HG03571 (cell line): ENCODE data around the gene ARHGAP42.

Source experiments
- ATAC-seq: cut with Tn5 transposase; IDR thresholded peaks from one replicate; pipeline ENCODE4 v1.9.1; 2021; ENCODE audit not compliant: unreplicated experiment

The ARHGAP42 gene

GRCh38 chr11:100948936-100949335 is 261.8 kb downstream of the ARHGAP42 start:
- ATAC-seq, result no peak

- no peak for ATAC-seq
Measured at GRCh38 chr11:100949443-100949842, 262.4 kb downstream of the ARHGAP42 start.

DNA sequence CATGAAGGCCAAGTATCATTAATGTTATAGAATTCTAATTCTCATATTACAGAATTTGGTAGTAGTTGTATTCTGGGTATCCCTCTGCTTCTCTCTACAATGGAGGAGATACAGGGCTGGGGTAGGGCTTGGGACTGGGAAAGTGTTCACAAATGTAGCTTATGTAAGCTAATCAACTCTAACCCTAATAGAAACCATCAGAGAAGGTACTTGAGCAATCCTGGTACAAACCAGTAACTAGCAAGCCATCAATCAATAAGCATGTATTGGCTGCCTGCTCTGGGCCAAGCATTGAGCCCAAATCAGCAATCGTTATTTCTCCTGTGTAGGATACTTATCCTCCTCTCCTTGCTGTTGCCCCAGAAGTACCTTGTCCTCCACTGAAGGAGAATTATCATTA is 268.2 kb downstream of the ARHGAP42 start:
- no peak for ATAC-seq

DNA sequence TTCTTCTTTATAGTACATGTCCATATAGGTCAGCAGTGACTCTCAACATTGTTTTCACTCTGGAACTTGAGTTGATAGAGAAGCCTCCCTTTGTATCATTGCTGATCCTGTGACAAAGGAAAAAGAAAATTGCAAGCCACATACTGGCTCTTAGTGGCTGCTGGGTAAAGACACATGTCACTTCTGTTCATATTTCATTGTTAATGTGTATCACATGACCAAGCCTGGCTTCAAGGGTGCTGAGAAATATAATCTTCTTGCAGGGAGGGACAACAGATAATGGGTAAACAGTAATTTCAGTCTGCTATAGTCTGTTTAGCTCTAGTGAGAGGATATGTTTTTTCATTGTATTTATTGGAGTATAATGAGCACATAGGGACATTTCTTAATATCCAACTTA is 269.3 kb downstream of the ARHGAP42 start:
- ATAC-seq, result no peak

- ATAC-seq, result no peak
Measured at GRCh38 chr11:100957499-100957898, 270.4 kb downstream of the ARHGAP42 start.

DNA sequence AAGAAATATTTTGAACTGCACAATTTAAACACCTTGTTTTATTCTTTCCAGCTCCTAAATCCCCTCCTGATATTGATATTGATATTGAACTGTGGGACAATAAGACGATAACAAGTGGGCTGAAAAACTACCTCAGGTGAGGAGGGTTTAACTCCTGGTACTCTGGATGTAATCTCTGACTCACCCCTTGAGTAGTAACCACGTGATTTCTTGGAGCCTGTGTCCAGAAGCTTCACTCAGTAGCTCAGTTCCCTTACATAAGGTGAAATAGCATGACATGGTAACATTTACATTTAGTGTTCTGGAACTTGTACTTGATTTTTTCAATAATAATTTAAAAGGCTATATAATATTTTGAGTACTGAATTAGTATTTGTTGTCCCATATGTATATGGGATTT is 274.5 kb downstream of the ARHGAP42 start:
- no peak for ATAC-seq

- ATAC-seq, result no peak
Measured at GRCh38 chr11:100963375-100963774, 276.3 kb downstream of the ARHGAP42 start.

- ATAC-seq, result no peak
Measured at GRCh38 chr11:100964435-100964834, 277.3 kb downstream of the ARHGAP42 start.

DNA sequence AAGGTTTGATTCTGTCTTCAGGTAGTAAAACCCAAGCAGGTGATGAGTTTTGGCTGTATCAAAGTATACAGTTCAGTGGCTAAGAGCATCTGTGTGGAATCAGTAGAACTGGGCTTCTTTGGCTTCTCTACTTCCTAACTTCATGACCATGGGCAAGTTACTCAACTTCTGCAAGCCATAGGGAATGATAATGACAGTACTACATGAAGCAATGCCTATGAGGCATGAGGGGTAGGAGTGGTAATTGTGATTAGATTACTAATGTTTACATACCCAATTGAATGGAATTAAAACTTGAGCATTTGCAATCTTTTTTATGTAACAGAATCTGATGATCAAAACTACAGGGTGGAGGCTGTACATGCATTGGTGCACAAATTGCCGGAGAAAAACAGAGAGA is 278.3 kb downstream of the ARHGAP42 start:
- no peak for ATAC-seq

GRCh38 chr11:100966366-100966765 is 279.3 kb downstream of the ARHGAP42 start:
- no peak for ATAC-seq

DNA sequence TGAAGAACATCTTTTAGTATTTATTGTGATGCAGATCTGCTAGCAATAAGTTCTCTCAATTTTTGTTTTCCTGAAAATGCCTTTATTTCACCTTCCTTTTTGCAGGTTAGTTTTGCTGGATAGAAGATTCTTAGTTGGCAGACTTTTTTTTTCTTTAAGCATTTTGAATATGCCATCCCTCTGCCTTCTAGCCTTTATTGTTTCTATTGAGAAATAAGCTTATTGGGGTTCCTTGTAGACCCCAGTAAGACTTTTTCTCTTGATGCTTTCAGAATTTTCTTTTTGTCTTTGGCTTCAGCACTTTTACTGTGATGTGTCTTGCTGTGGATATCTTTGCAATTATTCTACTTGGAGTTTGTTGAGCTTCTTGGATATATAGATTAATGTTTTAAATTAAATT is 281.9 kb downstream of the ARHGAP42 start:
- no peak for ATAC-seq

GRCh38 chr11:100970283-100971164 is 283.4 kb downstream of the ARHGAP42 start:
- ATAC-seq, result no peak

- ATAC-seq, result no peak
Measured at GRCh38 chr11:100972046-100972445, 285.0 kb downstream of the ARHGAP42 start.

DNA sequence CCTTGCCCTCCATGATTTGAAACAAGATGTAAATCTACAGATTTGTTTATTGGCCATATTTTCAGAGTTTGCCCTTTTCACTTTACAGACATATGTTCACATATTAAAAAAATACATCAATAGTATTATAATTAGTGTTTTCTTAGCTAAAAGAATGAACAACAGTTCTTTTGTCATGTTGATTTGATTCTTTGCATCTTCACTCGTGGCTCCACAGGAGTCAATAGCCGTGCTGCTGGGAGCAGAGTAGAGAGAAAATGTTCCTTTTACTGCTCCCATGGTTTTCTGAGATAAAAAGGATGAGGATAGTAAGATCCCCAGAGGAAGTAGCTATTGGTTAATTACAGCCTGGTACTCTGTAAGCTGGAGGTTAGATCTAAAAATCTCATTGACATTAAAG is 291.4 kb downstream of the ARHGAP42 start:
- ATAC-seq, result no peak

DNA sequence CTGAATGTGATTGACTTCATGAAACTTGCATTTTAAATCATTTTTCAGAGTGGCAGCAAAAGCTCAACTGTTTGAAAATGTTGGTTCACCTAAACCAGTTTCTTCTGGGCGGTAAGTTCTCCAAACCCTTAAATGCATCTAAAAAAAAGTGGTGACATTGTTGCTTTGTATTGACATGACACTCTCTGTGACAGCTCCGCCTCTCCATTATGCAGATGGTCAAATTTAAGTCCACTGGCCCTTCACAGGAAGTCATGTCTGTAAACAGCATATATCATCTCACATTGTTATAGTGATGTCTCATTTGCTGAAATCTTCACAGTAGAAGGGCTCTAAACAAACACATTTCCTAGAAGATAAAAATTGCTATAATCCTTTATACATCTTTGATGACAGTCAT is 291.9 kb downstream of the ARHGAP42 start:
- ATAC-seq, result no peak

DNA sequence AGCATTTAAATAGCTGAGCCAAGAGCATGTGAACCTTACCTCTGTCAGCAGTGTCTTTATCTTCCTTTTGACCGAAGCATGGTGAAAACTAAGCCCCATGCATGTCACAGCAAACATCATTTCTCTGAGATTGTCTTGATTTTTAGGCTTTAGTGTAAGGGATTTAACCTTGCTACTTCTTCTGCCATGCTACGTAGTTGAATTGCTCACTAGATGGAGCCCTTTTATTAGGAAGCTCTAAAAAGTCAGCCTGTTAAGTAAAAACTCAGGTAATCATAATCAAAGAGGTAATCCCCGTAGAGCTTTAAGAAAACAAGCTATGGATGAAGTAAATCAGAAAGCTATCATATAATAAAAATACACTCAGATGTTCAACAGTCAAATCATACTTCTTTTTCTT is 293.1 kb downstream of the ARHGAP42 start:
- ATAC-seq, result no peak

DNA sequence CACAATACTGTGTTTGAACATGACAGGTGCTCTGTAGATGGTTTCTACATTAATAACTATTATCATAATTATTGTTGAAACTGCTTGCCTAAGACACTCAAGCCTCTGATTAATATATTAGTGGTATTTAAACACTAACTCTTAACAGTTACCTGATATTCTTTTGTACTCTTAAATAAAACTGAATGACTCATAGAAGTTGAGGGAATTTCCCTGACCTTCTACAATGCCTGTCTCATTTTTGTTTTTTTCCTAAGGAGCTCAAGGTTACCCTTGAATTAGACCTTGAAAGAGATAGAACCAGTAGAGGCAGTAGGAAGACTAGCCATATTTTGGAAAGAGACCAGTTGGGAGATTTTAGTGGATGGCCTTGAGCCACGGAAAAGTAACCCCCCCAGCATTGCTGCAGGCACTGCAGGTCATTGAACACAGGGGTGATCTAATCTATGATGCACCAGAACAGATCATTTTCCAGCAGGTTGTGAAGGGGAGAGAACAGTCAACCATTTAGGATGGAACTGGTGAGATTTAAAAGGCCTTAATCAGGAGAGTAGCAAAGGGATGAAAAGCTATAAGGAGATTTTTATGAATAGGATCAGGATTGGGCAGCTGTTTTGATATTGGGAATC is 294.2 kb downstream of the ARHGAP42 start:
- no peak for ATAC-seq

DNA sequence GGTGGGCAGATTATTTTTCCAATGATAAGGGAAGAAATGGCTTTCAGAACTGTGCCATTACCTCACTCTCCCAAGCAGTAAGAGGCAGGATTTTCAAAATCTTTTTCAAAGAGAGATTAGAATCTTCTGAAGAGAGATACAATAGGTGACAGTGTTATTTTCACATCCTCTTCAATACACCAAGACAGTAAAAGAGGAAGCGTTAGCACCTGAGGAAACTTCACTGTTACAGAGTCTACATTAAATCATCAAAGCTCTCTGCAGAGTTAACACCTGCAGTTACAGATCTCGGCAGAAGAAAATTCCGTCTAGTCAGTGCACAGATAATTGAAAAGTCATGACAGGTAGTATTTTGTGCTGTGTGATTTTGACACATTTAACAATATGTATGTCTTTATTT is 297.6 kb downstream of the ARHGAP42 start:
- no peak for ATAC-seq

DNA sequence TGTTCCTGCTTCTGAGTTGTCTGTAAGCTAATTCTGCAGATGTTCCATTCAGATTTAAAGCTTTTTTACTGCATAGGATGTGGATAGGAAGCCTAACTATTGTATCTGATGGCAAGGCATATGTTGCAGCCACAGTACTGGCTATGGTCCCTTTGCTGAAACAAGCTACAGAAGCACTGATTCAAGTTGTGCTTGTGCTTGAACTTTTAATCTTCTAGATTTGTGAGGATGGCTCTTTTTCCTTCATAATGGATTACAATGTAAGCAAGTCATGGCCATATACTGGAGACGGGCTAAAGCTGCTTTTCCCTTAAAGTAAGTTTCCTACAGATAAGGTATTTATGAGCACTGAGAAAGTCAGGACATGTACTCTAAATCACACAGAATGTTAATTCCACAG is 303.8 kb downstream of the ARHGAP42 start:
- ATAC-seq, result no peak

DNA sequence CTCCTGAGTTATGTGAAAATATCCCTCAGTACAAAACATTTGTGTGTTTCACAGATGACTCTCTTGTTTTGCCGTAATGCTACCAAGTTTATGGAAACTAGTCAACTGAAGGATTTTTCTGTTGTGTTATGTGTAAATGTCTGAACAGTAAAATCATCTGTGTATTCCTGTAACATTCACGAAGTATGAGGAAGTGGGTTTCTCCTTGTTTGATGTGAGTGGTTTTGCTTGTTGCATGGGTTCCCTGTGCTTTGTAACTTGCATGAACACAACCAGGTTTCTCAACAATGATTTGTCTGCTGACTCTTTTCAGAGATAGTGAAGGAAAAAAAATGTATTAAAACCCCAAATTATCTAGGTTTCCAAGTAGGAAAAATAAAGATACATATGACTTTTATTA is 304.5 kb downstream of the ARHGAP42 start:
- no peak for ATAC-seq

DNA sequence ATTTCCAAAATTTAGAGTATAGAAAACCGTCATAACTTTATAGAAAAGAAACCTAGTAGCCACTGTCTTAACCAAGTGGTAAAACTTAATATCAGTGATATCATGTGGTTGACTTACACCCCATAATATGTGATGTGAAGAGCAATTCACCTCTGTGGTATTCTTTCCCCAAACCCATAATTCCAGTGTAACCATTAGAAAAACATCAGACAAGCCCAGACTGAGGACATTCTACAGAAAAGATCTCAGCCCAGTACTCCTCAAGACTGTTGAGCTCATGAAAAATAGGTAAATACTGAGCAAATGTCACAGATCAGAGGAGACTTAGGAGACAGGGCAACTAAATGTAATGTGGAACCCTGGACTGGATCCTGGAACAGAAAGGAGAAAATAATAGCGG is 307.9 kb downstream of the ARHGAP42 start:
- ATAC-seq, result no peak

DNA sequence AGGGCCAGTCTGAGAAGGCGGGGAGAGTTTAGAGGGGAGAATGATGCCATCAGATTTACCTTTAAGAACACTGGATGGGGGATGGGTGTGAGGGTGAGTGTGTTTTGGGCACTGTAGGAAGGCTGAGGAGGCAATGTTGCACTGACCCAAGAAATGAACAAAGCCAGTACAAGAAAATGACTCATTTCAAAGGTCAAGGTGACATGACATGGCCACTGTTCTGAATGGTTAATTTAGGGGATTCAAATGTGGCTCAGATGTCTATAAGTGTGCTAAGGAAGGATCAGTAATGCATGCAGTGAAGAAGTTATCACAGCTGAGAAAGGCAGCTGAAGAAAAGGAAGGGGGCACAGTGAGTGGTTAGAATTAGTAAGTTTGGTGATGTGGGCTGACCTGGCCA is 312.7 kb downstream of the ARHGAP42 start:
- no peak for ATAC-seq

DNA sequence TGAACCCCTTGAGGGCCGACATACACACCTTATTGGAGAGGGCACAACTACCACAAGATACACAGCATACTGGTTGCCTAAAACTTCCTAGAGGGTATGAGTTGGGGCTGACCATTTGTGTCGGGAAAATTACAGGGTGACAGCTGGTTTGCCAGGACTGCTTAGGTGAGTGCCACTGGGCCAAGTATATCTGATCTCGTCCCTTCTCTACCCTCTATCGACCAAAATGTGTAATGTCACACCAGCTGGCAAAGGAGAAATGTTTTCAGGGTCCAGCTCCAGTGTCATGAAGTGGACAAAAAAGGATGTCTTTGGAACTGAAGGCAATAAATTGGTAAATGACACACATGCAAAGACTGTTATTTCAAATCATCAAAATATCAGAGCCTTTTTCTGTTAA is 316.4 kb downstream of the ARHGAP42 start:
- no peak for ATAC-seq
